ENCODE results near the gene TSGA10IP.

- TF ChIP-seq POLR2A (IDR thresholded peaks at IDR 0.05): no peak
- TF ChIP-seq CTCF (IDR thresholded peaks at IDR 0.05): no peak
- no peak for TF ChIP-seq EP300 (IDR thresholded peaks at IDR 0.05)
- TF ChIP-seq POLR2AphosphoS5 (IDR thresholded peaks at IDR 0.05): no peak
Measured at GRCh38 chr11:65978391-65979238, 33.3 kb downstream of the TSGA10IP start.

All from upper lobe of left lung (tissue), 4 donors.